GM10266 (cell line): ENCODE data around the gene IFNA16.
A peak's percentile ranks its signal among the peaks of the same experiment; 100 is the strongest.
"Not testable (repeated sequence)": the region's sequence is repeated elsewhere in the genome, so short reads cannot be mapped to it uniquely, and the experiment has no call there.

Experiments
- DNase-seq: peaks from one replicate; pipeline ENCODE4 v3.0.0; 2012; ENCODE audit errors: extremely low spot score
- CTCF ChIP-seq: IDR thresholded peaks from 2 replicates; pipeline ENCODE4 v1.5.1; 2012; ENCODE audit warnings: mild to moderate bottlenecking, low read depth; ENCODE audit not compliant: control insufficient read depth, insufficient read depth; ENCODE audit errors: missing control alignments

IFNA16 gene

GRCh38 chr9:21217211-21217610 is at the start of gene IFNA16:
TSS of gene IFNA16 (minus strand) at chr9:21217311. CDS start at chr9:21217305, 6 bp downstream.
- DNase-seq, result not testable (repeated sequence)

DNA sequence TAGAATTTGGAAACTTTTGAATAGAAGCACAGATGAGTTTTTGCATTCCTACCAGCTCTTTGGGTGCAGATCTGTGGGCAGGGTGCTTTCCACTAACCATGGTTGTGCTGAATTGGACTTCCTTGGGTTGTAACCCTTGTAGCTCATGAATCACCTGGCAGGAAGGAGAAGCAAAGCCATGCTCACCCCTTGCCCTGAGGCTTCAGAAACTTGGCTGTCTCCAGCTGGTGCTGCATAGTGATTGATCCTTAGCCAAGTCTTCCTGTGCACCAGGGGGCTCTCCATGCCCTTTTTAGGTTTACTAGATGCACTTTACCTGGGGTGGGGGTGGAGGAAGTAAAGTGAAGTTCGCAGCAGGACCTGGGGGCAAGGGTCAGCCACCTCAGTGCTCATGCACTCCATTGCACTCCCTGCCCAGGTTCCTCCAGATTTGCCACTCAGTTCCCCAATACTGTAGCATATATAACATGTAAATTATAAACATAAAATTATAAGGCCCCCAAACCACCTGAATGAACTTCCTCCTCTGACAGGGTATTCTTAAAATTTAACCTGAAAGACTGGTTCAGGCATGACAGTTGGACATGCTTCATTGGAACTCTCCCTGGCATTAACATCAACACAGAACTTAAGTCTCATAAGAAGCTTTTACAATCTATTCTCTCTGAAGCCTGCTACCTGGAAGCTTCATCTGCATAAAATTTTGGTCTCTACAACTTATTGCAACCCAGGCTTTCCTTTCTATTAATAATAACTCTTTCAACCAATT is 48.5 kb upstream of the IFNA16 start:
- no peak for TF ChIP-seq CTCF
- no peak for DNase-seq

- no peak for TF ChIP-seq CTCF
These were observed 38.6 kb upstream of the IFNA16 start for GRCh38 chr9:21255538-21256212.

GRCh38 chr9:21252721-21253547 is 35.8 kb upstream of the IFNA16 start:
- peak; percentile 65 for TF ChIP-seq CTCF
- peak; percentile 25 for DNase-seq

More at GRCh38 chr9:21255538-21256212, 38.6 kb upstream of the IFNA16 start:
- no peak for DNase-seq

GRCh38 chr9:21251638-21252037 is 34.5 kb upstream of the IFNA16 start:
- no peak for DNase-seq
- TF ChIP-seq CTCF, result no peak

GRCh38 chr9:21251190-21251589 is 34.1 kb upstream of the IFNA16 start:
- no peak for TF ChIP-seq CTCF
- DNase-seq, result no peak

DNA sequence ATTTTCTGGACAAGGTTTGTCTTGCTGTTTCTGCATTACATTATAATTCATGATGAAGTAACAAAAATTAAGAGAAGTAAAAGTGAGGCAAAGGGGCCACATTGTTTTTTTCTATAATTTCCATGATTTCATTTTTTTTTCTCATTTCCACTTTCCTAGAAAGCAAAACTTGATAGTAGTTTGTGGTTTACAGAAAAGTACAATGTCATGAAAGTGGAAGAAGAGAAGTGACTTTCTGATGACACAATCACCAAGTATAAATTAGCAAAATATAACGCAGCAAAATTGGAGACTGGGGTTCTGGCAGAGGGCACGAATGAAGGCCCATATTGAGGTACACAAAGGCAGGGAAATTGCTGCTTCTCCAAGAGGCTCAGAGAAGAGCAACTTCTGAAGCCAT is 27.7 kb upstream of the IFNA16 start:
- DNase-seq, result no peak
- no peak for TF ChIP-seq CTCF
